Measurements from ENCODE around the gene SKOR1. TPM values are rescaled to one million over a fixed set of nuclear protein-coding genes. Genes with fewer than 3 reads are reported as not detected.

The SKOR1 gene, protein sequence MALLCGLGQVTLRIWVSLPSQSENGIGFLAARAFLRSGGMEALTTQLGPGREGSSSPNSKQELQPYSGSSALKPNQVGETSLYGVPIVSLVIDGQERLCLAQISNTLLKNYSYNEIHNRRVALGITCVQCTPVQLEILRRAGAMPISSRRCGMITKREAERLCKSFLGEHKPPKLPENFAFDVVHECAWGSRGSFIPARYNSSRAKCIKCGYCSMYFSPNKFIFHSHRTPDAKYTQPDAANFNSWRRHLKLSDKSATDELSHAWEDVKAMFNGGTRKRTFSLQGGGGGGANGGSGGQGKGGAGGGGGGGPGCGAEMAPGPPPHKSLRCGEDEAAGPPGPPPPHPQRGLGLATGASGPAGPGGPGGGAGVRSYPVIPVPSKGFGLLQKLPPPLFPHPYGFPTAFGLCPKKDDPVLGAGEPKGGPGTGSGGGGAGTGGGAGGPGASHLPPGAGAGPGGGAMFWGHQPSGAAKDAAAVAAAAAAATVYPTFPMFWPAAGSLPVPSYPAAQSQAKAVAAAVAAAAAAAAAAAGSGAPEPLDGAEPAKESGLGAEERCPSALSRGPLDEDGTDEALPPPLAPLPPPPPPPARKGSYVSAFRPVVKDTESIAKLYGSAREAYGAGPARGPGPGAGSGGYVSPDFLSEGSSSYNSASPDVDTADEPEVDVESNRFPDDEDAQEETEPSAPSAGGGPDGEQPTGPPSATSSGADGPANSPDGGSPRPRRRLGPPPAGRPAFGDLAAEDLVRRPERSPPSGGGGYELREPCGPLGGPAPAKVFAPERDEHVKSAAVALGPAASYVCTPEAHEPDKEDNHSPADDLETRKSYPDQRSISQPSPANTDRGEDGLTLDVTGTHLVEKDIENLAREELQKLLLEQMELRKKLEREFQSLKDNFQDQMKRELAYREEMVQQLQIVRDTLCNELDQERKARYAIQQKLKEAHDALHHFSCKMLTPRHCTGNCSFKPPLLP
- total RNA-seq (2021; fragmentation: NEBNext Ultra II Directional; extraction: Animal tissue kit (Norgen Biotek cat#: 25700)) (0.11 TPM in 2 replicates), polyA plus RNA-seq (2011; rRNA removed) (0.03 and 0.08 TPM in 2 replicates), polyA minus RNA-seq (2011; rRNA and poly(A)+ RNA removed) (not detected in 2 replicates)
- 0.05 TPM for polyA plus RNA-seq (2011; cell fraction: cytosol; rRNA removed)
- 0.13 TPM for polyA plus RNA-seq (2011; cell fraction: nucleus; rRNA removed)
- 0.06 to 0.12 TPM (median 0.07 TPM) in 3 of 4 replicates, not detected in the other for polyA plus RNA-seq (2012, experiment 1 of 2)
- not detected for polyA plus RNA-seq (2012, experiment 2 of 2)
- 0.04 TPM for polyA plus RNA-seq (2013, experiment 1 of 2)
- 0.04 TPM for polyA plus RNA-seq (2013, experiment 2 of 2)
- not detected for polyA minus RNA-seq (2011; cell fraction: cytosol; rRNA and poly(A)+ RNA removed)
- 0.40 TPM for polyA minus RNA-seq (2011; cell fraction: nucleus; rRNA and poly(A)+ RNA removed)
- long read RNA-seq, experiment 1: 0 reads
- long read RNA-seq, experiment 2: 0 reads

DNA sequence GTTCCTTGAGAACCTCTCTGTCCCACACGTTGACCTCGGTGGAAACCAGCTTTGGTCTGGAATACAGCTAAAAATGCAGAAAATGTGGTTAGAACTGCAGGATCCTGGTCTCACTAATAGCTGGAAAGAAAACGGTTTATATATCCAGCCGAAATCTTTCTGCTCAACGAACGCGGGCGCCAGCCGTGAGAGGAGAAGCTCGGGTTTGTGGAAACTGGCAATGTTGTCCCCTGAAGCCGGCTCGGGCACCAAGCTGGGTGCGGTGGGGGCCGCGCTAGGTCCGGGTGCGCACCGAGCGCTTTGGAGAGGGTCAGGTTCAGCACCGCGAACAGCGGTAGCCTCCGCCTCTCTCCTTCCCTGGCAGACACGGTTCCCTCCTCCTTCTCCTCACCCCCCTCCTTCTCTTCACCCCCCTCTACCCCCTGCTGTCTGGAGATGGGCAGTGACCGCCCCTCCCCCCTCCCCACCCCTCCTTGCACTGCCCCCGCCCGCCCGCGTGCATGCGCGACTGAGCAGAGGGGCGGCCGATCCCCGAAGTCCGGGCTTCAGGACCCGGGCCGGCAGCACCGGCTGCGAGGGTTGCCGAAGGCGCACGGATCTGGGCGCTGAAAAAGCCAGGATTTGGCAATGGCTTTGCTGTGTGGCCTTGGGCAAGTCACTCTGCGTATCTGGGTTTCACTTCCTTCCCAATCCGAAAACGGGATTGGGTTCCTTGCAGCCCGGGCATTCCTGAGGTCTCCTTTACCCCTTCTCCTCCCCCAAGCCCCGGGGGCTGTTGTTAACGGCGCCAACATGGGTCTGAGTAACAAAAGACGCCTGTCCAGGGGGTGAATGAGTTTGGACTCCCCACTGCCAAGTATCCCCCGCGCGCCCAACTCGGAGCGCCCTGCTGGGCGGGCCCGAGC, at the start of gene SKOR1:
SKOR1 (plus strand) TSS at position 534 of the 905 bp plus-strand sequence; CDS start at position 628, 94 bp downstream.
- Histone ChIP-seq H3K23ac (ENCODE audit: insufficient read length) (no peak within 1 kb of the TSS), H2BK5ac (ENCODE audit: low read depth, low read length) (0 out of 2 replicates have a peak within 1 kb of the TSS, but pooled peaks have one; percentile 21), H3K79me2 (ENCODE audit: control insufficient read depth in 1 of 2, insufficient read depth in 2 of 2, low read length in 2 of 2) (no peaks in the 10 kb centered on the region), H3K9ac (replicated peaks in 1 of 4; ENCODE audit: extremely low read depth in 1 of 4, low read depth in 3 of 4, low read length in 3 of 4) (no peak within 1 kb of the TSS), H3K56ac (replicated peaks; ENCODE audit: insufficient read length, low read depth, low read length) (no peak within 1 kb of the TSS), H3K23me2 (ENCODE audit: low read depth, low read length) (peaks cover 11% of the 10 kb centered on the region; the same call in 1 of the 2 replicates), H4K20me1 (replicated peaks in 1 of 2; ENCODE audit: control insufficient read depth in 1 of 2, insufficient read depth in 2 of 2, low read length in 2 of 2) (peaks cover 28 to 32% of the 10 kb centered on the region in 2 experiments), H3K4me2 (ENCODE audit: insufficient read depth in 1 of 2, low read depth in 2 of 2, low read length in 2 of 2) (peak within 1 kb of the TSS; percentile 62 to 73), H2AFZ (ENCODE audit: low read length) (no peak within 1 kb of the TSS), H3K4me3 (ENCODE audit: extremely low read depth in 1 of 4, insufficient read depth in 2 of 4, low read depth in 3 of 4, low read length in 4 of 4) (peak within 1 kb of the TSS in 2 of 4 experiments; percentile 23 to 50; a peak in 5 of 8 replicates), H4K8ac (ENCODE audit: extremely low read depth, insufficient read depth, low read length) (peak within 1 kb of the TSS; percentile 66; the same call in 1 of the 2 replicates), H3K18ac (ENCODE audit: extremely low read depth, low read length) (peak within 1 kb of the TSS; percentile 60), H3K27ac (ENCODE audit: low read depth, low read length) (no peak within 1 kb of the TSS), H2AK5ac (ENCODE audit: low read depth, low read length) (peak within 1 kb of the TSS; percentile 87), H3K79me1 (ENCODE audit: low read depth, low read length) (no peaks in the 10 kb centered on the region), H2BK20ac (ENCODE audit: low read length) (peak within 1 kb of the TSS; percentile 72; the same call in 1 of the 2 replicates), H3K27me3 (replicated peaks in 1 of 4; ENCODE audit: control insufficient read depth in 3 of 4, extremely low read depth in 1 of 4, insufficient read depth in 3 of 4, low read length in 3 of 4) (peaks cover 98 to 100% (median 100%) of the 10 kb centered on the region in 4 experiments), H2BK120ac (replicated peaks; ENCODE audit: low read depth, low read length) (no peak within 1 kb of the TSS), H3K4ac (replicated peaks; ENCODE audit: insufficient read length, low read depth, low read length) (no peak within 1 kb of the TSS), H4K91ac (replicated peaks; ENCODE audit: insufficient read length, low read length) (no peak within 1 kb of the TSS), H2BK12ac (ENCODE audit: low read depth, low read length) (peak within 1 kb of the TSS; percentile 76; the same call in 1 of the 2 replicates), H3K9me3 (ENCODE audit: insufficient read depth in 2 of 2, low read depth in 1 of 2, low read length in 1 of 2) (peaks cover 0 to 4% of the 10 kb centered on the region in 2 experiments; a peak in 1 of 4 replicates), H3K14ac (ENCODE audit: insufficient read length) (no peak within 1 kb of the TSS), H3K36me3 (ENCODE audit: control insufficient read depth in 2 of 4, insufficient read depth in 4 of 4, low read length in 3 of 4) (peaks cover 0 to 27% (median 0%) of the 10 kb centered on the region in 4 experiments; a peak in 1 of 8 replicates), H4K5ac (ENCODE audit: insufficient read length, low read depth, low read length) (no peak within 1 kb of the TSS), H3K4me1 (replicated peaks in 1 of 4; ENCODE audit: control insufficient read depth in 3 of 4, insufficient read depth in 4 of 4, low read length in 3 of 4) (peaks cover 8 to 68% (median 46%) of the 10 kb centered on the region in 4 experiments), H2BK15ac (ENCODE audit: low read length) (peak within 1 kb of the TSS; percentile 89; the same call in 1 of the 2 replicates)
- FAIRE-seq (no peak), DNase-seq (ENCODE audit: low read depth in 1 of 2, low spot score in 2 of 2) (peak in 1 of 2 experiments; percentile 79)
- 4% methylated on average over 41 of the region's 58 CpGs; no CpG with 5 or more reads in 1 of the 2 experiments for WGBS, 2 experiments (ENCODE audit: extremely low coverage in 1 of 2, insufficient coverage in 1 of 2, insufficient read length in 1 of 2, insufficient replicate concordance in 2 of 2, low coverage in 1 of 2, low lambda C conversion rate in 2 of 2, missing lambda C conversion rate in 1 of 2)
- POLR2A ChIA-PET (ENCODE audit: partially characterized antibody): interaction anchor here (1.6 to 5.0 kb wide), 2 partner anchors 6 to 14 kb away, joined by 3 to 24 read pairs; no protein-coding TSS in a partner anchor
- CTCF ChIA-PET (ENCODE audit: partially characterized antibody): interaction anchor here (0.8 to 2.6 kb wide), 3 partner anchors 10 to 392 kb away, joined by 3 to 11 read pairs (median 4); no protein-coding TSS in a partner anchor
- TF ChIP-seq POLR2A (IDR thresholded peaks at IDR 0.05; ENCODE audit: control extremely low read depth in 1 of 2, low read depth in 2 of 2, low read length in 2 of 2): no peak
- no peak for TF ChIP-seq TCF12 (IDR thresholded peaks at IDR 0.05; ENCODE audit: low read depth, low read length)
- peak; percentile 34 for TF ChIP-seq RNF2 (IDR thresholded peaks at IDR 0.05; ENCODE audit: borderline replicate concordance, low read depth, low read length, missing control alignments, poor library complexity, severe bottlenecking)
